H1 (cell line): ENCODE results near the gene ROS1. TPM values are rescaled to one million over a fixed set of nuclear protein-coding genes. Genes with fewer than 3 reads are reported as not detected.

Experiments used
- CTCF ChIA-PET: fragments of 300-600 bp; sonication (Branson Sonifier 250); formaldehyde crosslinking; loops from one replicate; lab custom pipeline; 2021; ENCODE audit not compliant: partially characterized antibody; lab: Charles Lee
- POLR2A ChIA-PET: fragments of 300-600 bp; sonication (Branson Sonifier 250); formaldehyde crosslinking; loops from one replicate; lab custom pipeline; 2021; ENCODE audit warnings: inconsistent platforms; ENCODE audit not compliant: partially characterized antibody; lab: Charles Lee
- DNase-seq, 2 experiments: peaks; one replicate each; pipeline versions ENCODE4 v3.0.0 to v3.0.0-alpha.2; 2010 to 2022; ENCODE audit warnings: low spot score in 2 of 2, low read depth in 1 of 2, mixed read lengths in 1 of 2
- FAIRE-seq: peaks from 2 replicates; lab custom pipeline; 2011; peaks lifted over from hg19 to GRCh38; lab: Jason Lieb, UNC
- H2AFZ ChIP-seq: 2 replicates; pipeline ENCODE4 v1.8.1; 2012; ENCODE audit warnings: low read length, inconsistent platforms
- H2AK5ac ChIP-seq: 2 replicates; pipeline ENCODE4 v1.6.1; 2013; ENCODE audit warnings: low read depth, low read length
- H2BK120ac ChIP-seq: replicated peaks from 2 replicates; pipeline ENCODE3; 2013; ENCODE audit warnings: low read depth, low read length, inconsistent platforms
- H2BK12ac ChIP-seq: 2 replicates; pipeline ENCODE4 v1.6.1; 2013; ENCODE audit warnings: low read depth, low read length
- H2BK15ac ChIP-seq: 2 replicates; pipeline ENCODE4 v1.6.1; 2013; ENCODE audit warnings: low read length
- H2BK20ac ChIP-seq: 2 replicates; pipeline ENCODE4 v1.6.1; 2013; ENCODE audit warnings: low read length
- H2BK5ac ChIP-seq: 2 replicates; pipeline ENCODE4 v1.6.1; 2013; ENCODE audit warnings: low read depth, low read length
- H3K14ac ChIP-seq: 2 replicates; pipeline ENCODE4 v1.6.1; 2013; ENCODE audit warnings: inconsistent platforms; ENCODE audit not compliant: insufficient read length
- H3K18ac ChIP-seq: 2 replicates; pipeline ENCODE4 v1.6.1; 2013; ENCODE audit warnings: low read length; ENCODE audit errors: extremely low read depth
- H3K23ac ChIP-seq: 2 replicates; pipeline ENCODE4 v1.6.1; 2013; ENCODE audit warnings: inconsistent platforms; ENCODE audit not compliant: insufficient read length
- H3K23me2 ChIP-seq: 2 replicates; pipeline ENCODE4 v1.6.1; 2013; ENCODE audit warnings: low read depth, low read length
- H3K27ac ChIP-seq: 2 replicates; pipeline ENCODE4 v1.6.1; 2011; ENCODE audit warnings: low read depth, low read length, inconsistent platforms
- H3K27me3 ChIP-seq, 4 experiments: replicated peaks in 1 of 4; 1 replicate in 1 of 4; 2 replicates in 3 of 4; pipeline versions ENCODE4 v1.6.1 to v1.8.1; 2011 to 2013; ENCODE audit warnings: low read length in 3 of 4, mild to moderate bottlenecking in 3 of 4, inconsistent platforms in 2 of 4, mixed read lengths in 2 of 4, moderate library complexity in 1 of 4; ENCODE audit not compliant: control insufficient read depth in 3 of 4, insufficient read depth in 3 of 4; ENCODE audit errors: extremely low read depth in 1 of 4
- H3K36me3 ChIP-seq, 4 experiments: 2 replicates each; pipeline versions ENCODE4 v1.6.1 to v1.8.1; 2011 to 2013; ENCODE audit warnings: mild to moderate bottlenecking in 4 of 4, low read length in 3 of 4, moderate library complexity in 2 of 4, control low read depth in 1 of 4, inconsistent platforms in 1 of 4; ENCODE audit not compliant: insufficient read depth in 4 of 4, control insufficient read depth in 2 of 4
- H3K4ac ChIP-seq: replicated peaks from 2 replicates; pipeline ENCODE3; 2013; ENCODE audit warnings: low read length, low read depth, mixed read lengths, inconsistent platforms; ENCODE audit not compliant: insufficient read length
- H3K4me1 ChIP-seq, 4 experiments: replicated peaks in 1 of 4; 1 replicate in 1 of 4; 2 replicates in 3 of 4; pipeline versions ENCODE4 v1.6.1 to v1.8.1; 2011 to 2013; ENCODE audit warnings: low read length in 3 of 4, inconsistent platforms in 2 of 4, mixed read lengths in 1 of 4; ENCODE audit not compliant: insufficient read depth in 4 of 4, control insufficient read depth in 3 of 4
- H3K4me2 ChIP-seq, 2 experiments: 2 replicates each; pipeline versions ENCODE4 v1.6.1 to v1.8.1; 2011 to 2013; ENCODE audit warnings: low read depth in 2 of 2, low read length in 2 of 2, control low read depth in 1 of 2, inconsistent platforms in 1 of 2, mild to moderate bottlenecking in 1 of 2; ENCODE audit not compliant: insufficient read depth in 1 of 2
- H3K4me3 ChIP-seq, 4 experiments: fragments of 200-600, 300-600 bp in 1 of 4; sonication (generic), shearing (Covaris generic), sonication (Bioruptor Twin) in 1 of 4; 2 replicates each; pipeline versions ENCODE4 v1.5.1 to v1.8.1; 2011 to 2016; ENCODE audit warnings: low read length in 4 of 4, low read depth in 3 of 4, control low read depth in 2 of 4, inconsistent platforms in 2 of 4, mild to moderate bottlenecking in 2 of 4, mixed read lengths in 1 of 4, moderate library complexity in 1 of 4; ENCODE audit not compliant: insufficient read depth in 2 of 4; ENCODE audit errors: extremely low read depth in 1 of 4
- H3K56ac ChIP-seq: replicated peaks from 2 replicates; pipeline ENCODE3; 2013; ENCODE audit warnings: low read depth, mild to moderate bottlenecking, mixed read lengths, low read length, inconsistent platforms; ENCODE audit not compliant: insufficient read length
- H3K79me1 ChIP-seq: 2 replicates; pipeline ENCODE4 v1.6.1; 2013; ENCODE audit warnings: low read depth, low read length, control low read depth
- H3K79me2 ChIP-seq, 2 experiments: 2 replicates each; pipeline versions ENCODE4 v1.6.1 to v1.8.1; 2012 to 2013; ENCODE audit warnings: low read length in 2 of 2, mild to moderate bottlenecking in 2 of 2, inconsistent platforms in 1 of 2; ENCODE audit not compliant: insufficient read depth in 2 of 2, control insufficient read depth in 1 of 2
- H3K9ac ChIP-seq, 4 experiments: replicated peaks in 1 of 4; 1 replicate in 1 of 4; 2 replicates in 3 of 4; pipeline versions ENCODE4 v1.6.1 to v1.8.1; 2011 to 2013; ENCODE audit warnings: low read depth in 3 of 4, low read length in 3 of 4, control low read depth in 2 of 4, mild to moderate bottlenecking in 2 of 4, moderate library complexity in 2 of 4, inconsistent platforms in 1 of 4; ENCODE audit errors: extremely low read depth in 1 of 4
- H3K9me3 ChIP-seq, 2 experiments: 2 replicates each; pipeline versions ENCODE4 v1.6.1 to v1.8.1; 2012 to 2013; ENCODE audit warnings: mild to moderate bottlenecking in 2 of 2, moderate library complexity in 2 of 2, control low read depth in 1 of 2, inconsistent platforms in 1 of 2, low read depth in 1 of 2, low read length in 1 of 2, mixed read lengths in 1 of 2; ENCODE audit not compliant: insufficient read depth in 2 of 2
- H4K20me1 ChIP-seq, 2 experiments: replicated peaks in 1 of 2; 2 replicates each; pipeline versions ENCODE3 to v1.8.1; 2011 to 2013; ENCODE audit warnings: inconsistent platforms in 2 of 2, low read length in 2 of 2, mild to moderate bottlenecking in 1 of 2; ENCODE audit not compliant: insufficient read depth in 2 of 2, control insufficient read depth in 1 of 2
- H4K5ac ChIP-seq: 2 replicates; pipeline ENCODE4 v1.6.1; 2013; ENCODE audit warnings: low read length, low read depth, mixed read lengths, inconsistent platforms; ENCODE audit not compliant: insufficient read length
- H4K8ac ChIP-seq: 2 replicates; pipeline ENCODE4 v1.8.0; 2013; ENCODE audit warnings: mild to moderate bottlenecking, moderate library complexity, low read length, inconsistent platforms; ENCODE audit not compliant: insufficient read depth; ENCODE audit errors: extremely low read depth
- H4K91ac ChIP-seq: replicated peaks from 2 replicates; pipeline ENCODE3; 2013; ENCODE audit warnings: low read length, mixed read lengths, inconsistent platforms; ENCODE audit not compliant: insufficient read length
- E2F6 ChIP-seq: IDR thresholded peaks from 2 replicates; pipeline ENCODE4 v1.6.1; 2012; ENCODE audit warnings: inconsistent platforms
- WGBS, 2 experiments: shearing (Covaris generic) in 1 of 2; methylation state at CpG; one replicate each; pipeline versions ENCODE4 v1.1.6 to v1.1.7; 2013 to 2015; ENCODE audit warnings: low lambda C conversion rate in 2 of 2, mixed read lengths in 2 of 2, inconsistent platforms in 1 of 2, low coverage in 1 of 2, missing lambda C conversion rate in 1 of 2; ENCODE audit not compliant: insufficient replicate concordance in 2 of 2, insufficient coverage in 1 of 2, insufficient read length in 1 of 2; ENCODE audit errors: extremely low coverage in 1 of 2, missing lambda C conversion rate in 1 of 2; 5-methylcytosine and 5-hydroxymethylcytosine counted together
- polyA plus RNA-seq, 7 experiments: library from polyadenylated mRNA; depleted of rRNA in 3 of 7; stranded (reverse) in 5 of 7; unstranded in 2 of 7; fragments of >200 nt in 5 of 7; fragments of 200-250 nt in 2 of 7; gene quantifications; 1 replicate in 5 of 7; 2 replicates in 1 of 7; 4 replicates in 1 of 7; pipeline versions ENCODE4 v1.2.1 to v1.2.3, GENCODE V29; 2011 to 2013; ENCODE audit warnings: missing spikeins in 2 of 7, mixed read lengths in 2 of 7
- total RNA-seq: library from RNA; stranded (reverse); fragmentation: NEBNext Ultra II Directional; extraction: Animal tissue kit (Norgen Biotek cat#: 25700); gene quantifications from 2 replicates; pipeline ENCODE4 v1.2.1, GENCODE V29; 2021

The ROS1 gene
- total and polyA plus RNA-seq, 2 of the 8 experiments (the other 6 are each of a cell fraction or from before 2014, with no cell fraction given): not detected

GRCh38 chr6:117411474-117411873, 14.3 kb downstream of the ROS1 start:
- no peak for DNase-seq
- no peak for TF ChIP-seq E2F6
- H3K27ac ChIP-seq: no peak overlapping the region
- H3K79me2 ChIP-seq: no peaks in the 10 kb centered on the region
- H3K23ac ChIP-seq: no peak overlapping the region
- H3K27me3 ChIP-seq: no peaks in the 10 kb centered on the region
- H3K56ac ChIP-seq: no peak overlapping the region
- no peaks in the 10 kb centered on the region for H4K20me1 ChIP-seq
- H3K18ac ChIP-seq: no peak overlapping the region
- no peak overlapping the region for H3K9ac ChIP-seq
- H2AK5ac ChIP-seq: no peak overlapping the region
- H3K79me1 ChIP-seq: no peaks in the 10 kb centered on the region
- no peak overlapping the region for H3K4me2 ChIP-seq
- H4K5ac ChIP-seq: no peak overlapping the region
- no peak overlapping the region for H3K4me3 ChIP-seq
- no peak for FAIRE-seq
- H2BK5ac ChIP-seq: no peak overlapping the region
- H2AFZ ChIP-seq: no peak overlapping the region
- H3K23me2 ChIP-seq: no peaks in the 10 kb centered on the region
- no peak overlapping the region for H4K8ac ChIP-seq
- H3K4me1 ChIP-seq: peaks cover 0 to 10% (median 0%) of the 10 kb centered on the region in 4 experiments; a peak in 2 of 7 replicates
- H3K9me3 ChIP-seq: no peaks in the 10 kb centered on the region
- CTCF ChIA-PET: interaction anchor here (0.5 to 1.5 kb wide), 5 partner anchors 12 to 174 kb away, joined by 3 to 4 read pairs (median 3); no protein-coding TSS in a partner anchor
- no peak overlapping the region for H2BK20ac ChIP-seq
- no peak overlapping the region for H3K14ac ChIP-seq
- no peak overlapping the region for H2BK12ac ChIP-seq
- no peaks in the 10 kb centered on the region for H3K36me3 ChIP-seq
- no peak overlapping the region for H3K4ac ChIP-seq
- POLR2A ChIA-PET: no interaction called here
- H4K91ac ChIP-seq: no peak overlapping the region
- H2BK120ac ChIP-seq: no peak overlapping the region
- WGBS, 2 experiments: 88% methylated on average over 3 of the region's 3 CpGs; no CpG with 5 or more reads in 1 of the 2 experiments
- no peak overlapping the region for H2BK15ac ChIP-seq
